Left forelimb (tissue), 1 donor: ENCODE measurements around the gene PNMA8C.
A peak's percentile ranks its signal among the peaks of the same experiment; 100 is the strongest.

Experiments used
- DNase-seq: peaks from one replicate; pipeline ENCODE4 v3.0.0-alpha.2; 2018; ENCODE audit warnings: low spot score

The PNMA8C gene

GRCh38 chr19:46428239-46429135 is at the start of gene PNMA8C:
PNMA8C (minus strand) TSS chr19:46428936; CDS start chr19:46428359, 577 bp downstream.
- DNase-seq: peak; percentile 77

GRCh38 chr19:46475986-46476385 is 47.2 kb upstream of the PNMA8C start:
- no peak for DNase-seq

GRCh38 chr19:46474211-46474610 is 45.5 kb upstream of the PNMA8C start:
- no peak for DNase-seq

- DNase-seq: no peak
Measured at GRCh38 chr19:46472592-46472991, 43.9 kb upstream of the PNMA8C start.

- DNase-seq: no peak
Measured at GRCh38 chr19:46471811-46472543, 43.2 kb upstream of the PNMA8C start.

- DNase-seq: peak; percentile 92
Measured at GRCh38 chr19:46471116-46471733, 42.5 kb upstream of the PNMA8C start, which contains the start of gene PNMA8A. PNMA8A (minus strand) TSS chr19:46471563; CDS start chr19:46471035, 528 bp downstream.

GRCh38 chr19:46470376-46470775 is 41.6 kb upstream of the PNMA8C start:
- DNase-seq: no peak

- no peak for DNase-seq
Measured at GRCh38 chr19:46469541-46470185, 40.9 kb upstream of the PNMA8C start.

GRCh38 chr19:46466536-46467196 is 37.9 kb upstream of the PNMA8C start:
- DNase-seq: no peak

- no peak for DNase-seq
Measured at GRCh38 chr19:46463516-46463915, 34.8 kb upstream of the PNMA8C start.

GRCh38 chr19:46461537-46461936 is 32.8 kb upstream of the PNMA8C start:
- no peak for DNase-seq

GRCh38 chr19:46460981-46461380 is 32.2 kb upstream of the PNMA8C start:
- no peak for DNase-seq

- no peak for DNase-seq
Measured at GRCh38 chr19:46460055-46460454, 31.3 kb upstream of the PNMA8C start.

GRCh38 chr19:46456930-46457329 is 28.2 kb upstream of the PNMA8C start:
- no peak for DNase-seq

- DNase-seq: no peak
Measured at GRCh38 chr19:46454244-46454643, 25.5 kb upstream of the PNMA8C start.

GRCh38 chr19:46453661-46454060 is 24.9 kb upstream of the PNMA8C start:
- no peak for DNase-seq

GRCh38 chr19:46452186-46452585 is 23.4 kb upstream of the PNMA8C start:
- no peak for DNase-seq

- no peak for DNase-seq
Measured at GRCh38 chr19:46451352-46451751, 22.6 kb upstream of the PNMA8C start.

GRCh38 chr19:46450737-46451136 is 22.0 kb upstream of the PNMA8C start:
- DNase-seq: no peak

- DNase-seq: no peak
Measured at GRCh38 chr19:46449228-46449627, 20.5 kb upstream of the PNMA8C start.

GRCh38 chr19:46448601-46449000 is 19.9 kb upstream of the PNMA8C start:
- no peak for DNase-seq

- DNase-seq: no peak
Measured at GRCh38 chr19:46447824-46448223, 19.1 kb upstream of the PNMA8C start.
